Measurements from ENCODE around the gene PRKAG2. TPM values are rescaled to one million over a fixed set of nuclear protein-coding genes. Genes with fewer than 3 reads are reported as not detected.

Gene PRKAG2
- total RNA-seq, 1 experiment from 2014 or later, result 20.9 TPM

GRCh38 chr7:151590850-151591771 is 285.8 kb downstream of the PRKAG2 start:
- no peak for DNase-seq (ENCODE audit: low read depth)

GRCh38 chr7:151590071-151590849 is 286.7 kb downstream of the PRKAG2 start:
- no peak for DNase-seq (ENCODE audit: low read depth)

- no peak for DNase-seq (ENCODE audit: low read depth)
These were observed 287.9 kb downstream of the PRKAG2 start for GRCh38 chr7:151588982-151589381.

GRCh38 chr7:151586531-151587260 is 290.2 kb downstream of the PRKAG2 start:
- DNase-seq (ENCODE audit: low read depth), result no peak

- peak; percentile 75 for DNase-seq (ENCODE audit: low read depth)
These were observed 291.0 kb downstream of the PRKAG2 start for GRCh38 chr7:151585744-151586393.

- DNase-seq (ENCODE audit: low read depth), result no peak
These were observed 295.2 kb downstream of the PRKAG2 start for GRCh38 chr7:151581741-151582140.

GRCh38 chr7:151579644-151580043 is 297.3 kb downstream of the PRKAG2 start:
- DNase-seq (ENCODE audit: low read depth), result no peak

- no peak for DNase-seq (ENCODE audit: low read depth)
These were observed 301.5 kb downstream of the PRKAG2 start for GRCh38 chr7:151575410-151575809.

- DNase-seq (ENCODE audit: low read depth), result peak; percentile 94
These were observed 303.9 kb downstream of the PRKAG2 start for GRCh38 chr7:151573046-151573445.

GRCh38 chr7:151572136-151572535 is 304.8 kb downstream of the PRKAG2 start:
- DNase-seq (ENCODE audit: low read depth), result no peak

GRCh38 chr7:151571471-151571870 is 305.4 kb downstream of the PRKAG2 start:
- DNase-seq (ENCODE audit: low read depth), result no peak

- DNase-seq (ENCODE audit: low read depth), result no peak
These were observed 306.5 kb downstream of the PRKAG2 start for GRCh38 chr7:151570366-151570915.

- no peak for DNase-seq (ENCODE audit: low read depth)
These were observed 307.7 kb downstream of the PRKAG2 start for GRCh38 chr7:151568956-151569940.

GRCh38 chr7:151566897-151567320 is 310.0 kb downstream of the PRKAG2 start:
- DNase-seq (ENCODE audit: low read depth), result no peak

- no peak for DNase-seq (ENCODE audit: low read depth)
These were observed 311.4 kb downstream of the PRKAG2 start for GRCh38 chr7:151565541-151565940.

- DNase-seq (ENCODE audit: low read depth), result no peak
These were observed 316.7 kb downstream of the PRKAG2 start for GRCh38 chr7:151560243-151560642.

- DNase-seq (ENCODE audit: low read depth), result no peak
These were observed 317.2 kb downstream of the PRKAG2 start for GRCh38 chr7:151559557-151560183.

GRCh38 chr7:151558575-151558974 is 318.3 kb downstream of the PRKAG2 start:
- DNase-seq (ENCODE audit: low read depth), result no peak

- no peak for DNase-seq (ENCODE audit: low read depth)
These were observed 320.3 kb downstream of the PRKAG2 start for GRCh38 chr7:151556592-151556991.
